Activated B cell treated with CpG ODN at 0.5 μM for 24 hours (primary cell): ENCODE data around the gene SPRYD7. TPM values are rescaled to one million over a fixed set of nuclear protein-coding genes. Genes with fewer than 3 reads are reported as not detected.
"Not testable (repeated sequence)": the region's sequence is repeated elsewhere in the genome, so short reads cannot be mapped to it uniquely, and the experiment has no call there.

Source experiments
- ATAC-seq: fragments of 200-7000 bp; cut with Tn5 transposase; one replicate; pipeline ENCODE4 v1.10.0; 2021; ENCODE audit warnings: low read depth, mild to moderate bottlenecking, moderate library complexity
- CTCF ChIA-PET: fragments of 350-600 bp; sonication (Branson Sonifier 250); formaldehyde crosslinking; loops from one replicate; lab custom pipeline; 2021; ENCODE audit warnings: antibody characterized with exemption; lab: Charles Lee
- POLR2A ChIA-PET: fragments of 350-600 bp; sonication (Branson Sonifier 250); formaldehyde crosslinking; loops from one replicate; lab custom pipeline; 2021; ENCODE audit warnings: antibody characterized with exemption; lab: Charles Lee
- DNase-seq: peaks from one replicate; pipeline ENCODE4 v3.0.0; 2022
- H3K27ac Mint-ChIP-seq: one replicate; pipeline ENCODE4 v1.8.0; 2020; ENCODE audit warnings: mixed read lengths
- H3K27me3 Mint-ChIP-seq: one replicate; pipeline ENCODE4 v1.8.0; 2021; ENCODE audit warnings: mixed read lengths
- H3K36me3 Mint-ChIP-seq: one replicate; pipeline ENCODE4 v1.8.0; 2021; ENCODE audit warnings: low read depth, mixed read lengths
- H3K4me1 Mint-ChIP-seq: one replicate; pipeline ENCODE4 v1.8.0; 2021; ENCODE audit warnings: mixed read lengths
- H3K4me3 Mint-ChIP-seq: one replicate; pipeline ENCODE4 v1.8.0; 2020; ENCODE audit warnings: mild to moderate bottlenecking, mixed read lengths
- H3K9me3 Mint-ChIP-seq: one replicate; pipeline ENCODE4 v1.8.0; 2020; ENCODE audit warnings: mixed read lengths
- CTCF ChIP-seq: fragments of 200-600 bp; IDR thresholded peaks from one replicate; pipeline ENCODE4 v1.8.0; 2022; ENCODE audit warnings: antibody characterized with exemption, mild to moderate bottlenecking
- intact Hi-C: fragments of 100-400 bp; cut with micrococcal nuclease; formaldehyde crosslinking; loops from one replicate; pipeline ENCODE4 v1.15.1; 2024
- total RNA-seq: library from RNA; stranded (reverse); gene quantifications from 2 replicates; pipeline ENCODE4 v1.2.3, GENCODE V29; 2022

SPRYD7 gene
- total RNA-seq, 1 donor from 2014 or later: 3.7 TPM

- Mint-ChIP-seq H3K27me3 (no peaks in the 10 kb centered on the region), H3K4me3 (no peak overlapping the region), H3K9me3 (peaks cover 3% of the 10 kb centered on the region), H3K4me1 (peaks cover 5% of the 10 kb centered on the region), H3K27ac (no peak overlapping the region), H3K36me3 (peaks cover 55% of the 10 kb centered on the region)
- TF ChIP-seq CTCF: no peak
- DNase-seq: no peak
- ATAC-seq: no peak
- ChIA-PET CTCF (interaction anchor here (1.1 kb wide), 1 partner anchor 10 kb away, joined by 4 read pairs; the partner anchor contains the start of gene SPRYD7), POLR2A (no interaction called here)
- intact Hi-C loops: no loop called here
Measured at GRCh38 chr13:49925881-49926418, 10.2 kb downstream of the SPRYD7 start.

- CTCF ChIA-PET: no interaction called here
- ATAC-seq (no peak), DNase-seq (no peak)
- POLR2A ChIA-PET: interaction anchor here (0.8 to 1.7 kb wide), 2 partner anchors 14 to 884 kb away, joined by 4 to 6 read pairs; partner anchors contain the start of gene SPRYD7
- Mint-ChIP-seq H3K27me3 (no peaks in the 10 kb centered on the region), H3K4me1 (peaks cover 5% of the 10 kb centered on the region), H3K9me3 (peaks cover 4% of the 10 kb centered on the region), H3K27ac (no peak overlapping the region), H3K36me3 (peaks cover 61% of the 10 kb centered on the region), H3K4me3 (no peak overlapping the region)
- TF ChIP-seq CTCF: no peak
- intact Hi-C loops: no loop called here
Measured at GRCh38 chr13:49922301-49922700, 13.8 kb downstream of the SPRYD7 start.

- H3K9me3 Mint-ChIP-seq, POLR2A ChIA-PET, H3K27me3 Mint-ChIP-seq, H3K4me3 Mint-ChIP-seq, H3K27ac Mint-ChIP-seq, H3K4me1 Mint-ChIP-seq, DNase-seq, ATAC-seq, intact Hi-C loops, CTCF ChIA-PET: not testable (repeated sequence)
- H3K36me3 Mint-ChIP-seq: peaks cover 62% of the 10 kb centered on the region
Measured at GRCh38 chr13:49920969-49921368, 15.2 kb downstream of the SPRYD7 start.

- CTCF ChIA-PET, H3K27ac Mint-ChIP-seq, ATAC-seq, intact Hi-C loops, POLR2A ChIA-PET, H3K4me1 Mint-ChIP-seq, H3K9me3 Mint-ChIP-seq, DNase-seq, H3K4me3 Mint-ChIP-seq, H3K27me3 Mint-ChIP-seq: not testable (repeated sequence)
- H3K36me3 Mint-ChIP-seq: peaks cover 54% of the 10 kb centered on the region
Measured at GRCh38 chr13:49918106-49918505, 18.0 kb downstream of the SPRYD7 start.

- no peak overlapping the region for H3K27ac Mint-ChIP-seq
- intact Hi-C loops: no loop called here
- H3K9me3 Mint-ChIP-seq: no peaks in the 10 kb centered on the region
- POLR2A ChIA-PET: no interaction called here
- peaks cover 42% of the 10 kb centered on the region for H3K36me3 Mint-ChIP-seq
- ATAC-seq: no peak
- H3K4me1 Mint-ChIP-seq: no peaks in the 10 kb centered on the region
- no peak overlapping the region for H3K4me3 Mint-ChIP-seq
- no peaks in the 10 kb centered on the region for H3K27me3 Mint-ChIP-seq
- CTCF ChIA-PET: no interaction called here
- no peak for TF ChIP-seq CTCF
- no peak for DNase-seq
Measured at GRCh38 chr13:49914947-49915346, 21.2 kb downstream of the SPRYD7 start.

- intact Hi-C loops: no loop called here
- Mint-ChIP-seq H3K27me3 (no peaks in the 10 kb centered on the region), H3K9me3 (no peaks in the 10 kb centered on the region), H3K36me3 (peaks cover 9% of the 10 kb centered on the region), H3K27ac (no peak overlapping the region), H3K4me1 (no peaks in the 10 kb centered on the region), H3K4me3 (no peak overlapping the region)
- ATAC-seq (no peak), DNase-seq (no peak)
- ChIA-PET CTCF (interaction anchor here (1.4 kb wide), 1 partner anchor 19 kb away, joined by 3 read pairs; no protein-coding TSS in a partner anchor), POLR2A (interaction anchor here (0.6 kb wide), 1 partner anchor 623 kb away, joined by 3 read pairs; no protein-coding TSS in a partner anchor)
- TF ChIP-seq CTCF: no peak
Measured at GRCh38 chr13:49908637-49909036, 27.5 kb downstream of the SPRYD7 start.
